Stimulated activated CD4-positive, alpha-beta T cell treated with anti-CD3 and anti-CD28 coated beads, Interleukin-1b, Interleukin-23, amount 100 ng/mL, for 48 hours (primary cell): ENCODE results near the gene MAP3K13.
A peak's percentile ranks its signal among the peaks of the same experiment; 100 is the strongest.

Experiments used
- DNase-seq: peaks from one replicate; pipeline ENCODE4 v3.0.0-alpha.2; 2020

MAP3K13 gene, protein sequence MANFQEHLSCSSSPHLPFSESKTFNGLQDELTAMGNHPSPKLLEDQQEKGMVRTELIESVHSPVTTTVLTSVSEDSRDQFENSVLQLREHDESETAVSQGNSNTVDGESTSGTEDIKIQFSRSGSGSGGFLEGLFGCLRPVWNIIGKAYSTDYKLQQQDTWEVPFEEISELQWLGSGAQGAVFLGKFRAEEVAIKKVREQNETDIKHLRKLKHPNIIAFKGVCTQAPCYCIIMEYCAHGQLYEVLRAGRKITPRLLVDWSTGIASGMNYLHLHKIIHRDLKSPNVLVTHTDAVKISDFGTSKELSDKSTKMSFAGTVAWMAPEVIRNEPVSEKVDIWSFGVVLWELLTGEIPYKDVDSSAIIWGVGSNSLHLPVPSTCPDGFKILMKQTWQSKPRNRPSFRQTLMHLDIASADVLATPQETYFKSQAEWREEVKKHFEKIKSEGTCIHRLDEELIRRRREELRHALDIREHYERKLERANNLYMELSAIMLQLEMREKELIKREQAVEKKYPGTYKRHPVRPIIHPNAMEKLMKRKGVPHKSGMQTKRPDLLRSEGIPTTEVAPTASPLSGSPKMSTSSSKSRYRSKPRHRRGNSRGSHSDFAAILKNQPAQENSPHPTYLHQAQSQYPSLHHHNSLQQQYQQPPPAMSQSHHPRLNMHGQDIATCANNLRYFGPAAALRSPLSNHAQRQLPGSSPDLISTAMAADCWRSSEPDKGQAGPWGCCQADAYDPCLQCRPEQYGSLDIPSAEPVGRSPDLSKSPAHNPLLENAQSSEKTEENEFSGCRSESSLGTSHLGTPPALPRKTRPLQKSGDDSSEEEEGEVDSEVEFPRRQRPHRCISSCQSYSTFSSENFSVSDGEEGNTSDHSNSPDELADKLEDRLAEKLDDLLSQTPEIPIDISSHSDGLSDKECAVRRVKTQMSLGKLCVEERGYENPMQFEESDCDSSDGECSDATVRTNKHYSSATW

DNA sequence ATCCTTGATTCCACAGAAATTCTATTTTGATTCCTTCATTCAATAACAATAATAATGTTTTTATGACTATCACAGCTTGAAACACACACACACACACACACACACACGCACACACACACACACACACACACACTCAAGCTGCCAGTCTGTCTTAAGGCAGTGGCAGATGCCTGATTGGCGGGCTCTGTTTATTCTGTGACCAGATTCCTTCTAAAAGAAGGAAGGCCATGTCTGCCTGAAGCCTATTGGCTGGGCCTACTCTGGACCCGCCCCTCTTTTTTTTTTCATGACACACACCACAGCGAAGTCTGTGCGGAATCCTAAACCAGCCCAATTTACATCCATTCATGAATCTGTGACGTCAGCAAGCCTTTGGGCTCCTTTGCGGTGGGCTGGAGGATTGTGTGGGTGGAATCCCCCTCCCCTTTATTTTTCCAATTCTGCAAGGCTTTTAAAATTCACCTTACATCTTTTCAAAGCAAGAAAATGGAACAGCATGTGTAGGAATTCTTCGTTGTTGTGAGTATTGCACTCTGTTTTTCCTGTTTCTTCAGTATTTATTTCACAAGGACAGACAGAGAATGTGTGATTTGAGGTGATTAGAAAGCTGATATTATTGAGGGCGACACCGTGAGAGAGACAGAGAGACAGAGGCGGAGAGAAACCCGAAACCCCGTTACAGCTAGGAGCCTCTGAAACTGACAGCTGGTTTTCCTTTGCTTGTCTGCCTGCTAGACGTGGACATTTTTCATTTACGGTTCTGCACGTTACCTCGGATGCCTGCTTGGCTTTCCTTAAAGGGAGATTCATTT is at the start of gene MAP3K13:
TSS of gene MAP3K13 (plus strand) at position 287 of the 812 bp plus-strand sequence. CDS start 65,446 bp downstream, outside the sequence.
- DNase-seq: peak; percentile 55

GRCh38 chr3:185313693-185314246 is 49.2 kb upstream of the MAP3K13 start:
- DNase-seq: no peak

DNA sequence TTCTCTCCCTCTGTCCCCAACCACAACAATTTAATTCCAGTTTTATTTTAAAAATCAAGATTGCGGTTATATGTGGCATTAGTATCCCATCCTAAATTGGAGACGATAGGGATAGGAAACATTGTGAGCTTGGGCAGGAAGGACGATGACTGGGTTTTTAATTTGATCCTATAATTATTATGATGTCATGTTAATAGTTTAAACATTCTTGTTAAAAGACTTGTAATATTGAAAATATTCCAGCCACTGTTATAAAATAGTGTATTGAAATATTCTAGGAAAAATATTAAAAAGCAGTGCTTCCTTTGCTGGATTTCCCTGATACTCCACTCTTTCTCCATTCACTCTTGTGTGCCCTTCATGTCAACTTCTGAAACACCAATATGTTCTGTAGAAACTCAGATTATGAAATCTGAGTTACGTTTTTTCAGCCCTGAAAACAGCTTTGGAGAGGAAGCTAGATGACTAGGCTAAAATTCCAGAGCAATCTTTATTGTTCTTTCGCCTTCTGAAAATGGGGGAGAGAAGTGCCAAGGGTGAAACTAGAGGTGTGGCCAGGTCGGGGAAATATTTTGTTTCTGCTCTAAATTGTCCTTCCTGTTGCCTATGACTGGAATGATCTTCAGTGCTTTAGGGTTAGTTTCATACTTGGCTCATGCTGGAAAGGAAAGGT is 46.1 kb upstream of the MAP3K13 start:
- no peak for DNase-seq

DNA sequence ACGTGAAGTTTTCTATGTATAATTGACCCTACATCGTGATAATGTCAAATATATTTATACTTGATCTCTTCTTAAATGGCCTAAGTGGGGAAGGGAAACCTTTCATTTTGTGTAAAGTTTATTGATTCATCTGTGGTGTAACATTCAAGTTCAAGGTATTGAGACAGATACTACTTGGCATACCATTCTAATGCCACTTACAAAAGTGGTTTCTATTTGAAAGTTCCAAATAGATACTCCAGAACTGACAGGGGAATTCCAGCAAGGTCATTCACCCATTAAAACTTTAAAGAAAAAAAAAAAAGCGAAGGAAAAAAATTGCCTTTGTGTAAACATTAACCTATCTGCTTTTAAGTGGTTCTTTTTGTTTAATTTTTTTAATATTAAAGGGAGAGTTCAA is 45.3 kb upstream of the MAP3K13 start:
- DNase-seq: no peak

DNA sequence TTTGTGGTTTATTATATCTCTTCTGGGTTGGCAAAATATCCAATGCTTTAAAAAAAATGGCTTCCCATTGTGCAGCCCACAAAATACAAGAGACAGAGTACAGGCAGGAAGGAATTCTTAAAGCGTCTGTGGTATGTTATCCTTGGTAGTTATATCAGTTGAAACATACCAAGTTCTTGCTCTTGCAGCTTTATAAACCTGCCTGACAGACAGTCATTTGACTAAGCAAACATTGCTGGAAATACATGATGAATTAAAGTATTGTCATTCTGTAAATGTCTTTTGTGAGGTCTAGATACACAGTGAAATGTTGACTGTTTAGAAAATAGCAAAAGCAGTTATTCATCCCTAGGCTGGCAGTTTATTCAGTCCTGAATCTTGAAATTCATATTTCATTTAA is 44.8 kb upstream of the MAP3K13 start:
- no peak for DNase-seq

GRCh38 chr3:185319801-185320200 is 43.1 kb upstream of the MAP3K13 start:
- no peak for DNase-seq

DNA sequence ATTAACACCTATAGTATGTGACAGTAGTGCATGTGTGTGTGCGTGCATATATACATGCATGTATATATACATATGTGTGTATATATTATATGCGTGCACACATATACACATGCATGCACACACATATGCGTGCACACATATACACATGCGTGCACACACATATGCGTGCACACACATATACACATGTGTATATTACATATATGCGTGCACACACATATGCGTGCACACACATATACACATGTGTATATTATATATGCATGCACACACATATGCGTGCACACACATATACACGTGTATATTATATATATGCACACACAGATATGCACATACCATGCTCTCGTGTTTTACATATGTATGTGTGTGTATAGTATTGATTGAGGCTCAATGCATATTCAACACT is 42.0 kb upstream of the MAP3K13 start:
- no peak for DNase-seq

- no peak for DNase-seq
These were observed 40.7 kb upstream of the MAP3K13 start for GRCh38 chr3:185322101-185322719.

GRCh38 chr3:185325946-185326791 is 36.8 kb upstream of the MAP3K13 start:
- DNase-seq: no peak

GRCh38 chr3:185327062-185327461 is 35.9 kb upstream of the MAP3K13 start:
- no peak for DNase-seq

- no peak for DNase-seq
These were observed 34.5 kb upstream of the MAP3K13 start for GRCh38 chr3:185328324-185329004.

DNA sequence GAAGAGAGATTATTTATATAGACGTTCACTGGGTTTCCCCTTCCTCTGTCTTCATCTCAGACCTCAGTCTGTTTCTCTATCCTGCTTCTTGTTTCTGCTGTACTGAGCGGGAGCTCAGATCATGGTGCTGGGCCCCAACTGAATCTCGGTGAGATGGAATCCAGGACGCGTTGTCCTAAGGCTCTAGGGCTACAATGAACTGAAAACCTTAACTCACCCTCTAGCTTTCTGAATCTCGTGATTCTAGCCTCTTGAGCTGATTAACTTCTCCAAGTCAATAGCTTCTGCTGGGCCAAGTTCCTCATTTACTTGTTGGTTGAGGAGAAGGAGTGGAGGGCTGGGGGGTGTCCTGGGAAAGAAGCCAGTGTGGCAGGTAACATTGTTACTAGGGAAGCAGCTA is 32.7 kb upstream of the MAP3K13 start:
- no peak for DNase-seq

GRCh38 chr3:185330644-185331043 is 32.3 kb upstream of the MAP3K13 start:
- no peak for DNase-seq

DNA sequence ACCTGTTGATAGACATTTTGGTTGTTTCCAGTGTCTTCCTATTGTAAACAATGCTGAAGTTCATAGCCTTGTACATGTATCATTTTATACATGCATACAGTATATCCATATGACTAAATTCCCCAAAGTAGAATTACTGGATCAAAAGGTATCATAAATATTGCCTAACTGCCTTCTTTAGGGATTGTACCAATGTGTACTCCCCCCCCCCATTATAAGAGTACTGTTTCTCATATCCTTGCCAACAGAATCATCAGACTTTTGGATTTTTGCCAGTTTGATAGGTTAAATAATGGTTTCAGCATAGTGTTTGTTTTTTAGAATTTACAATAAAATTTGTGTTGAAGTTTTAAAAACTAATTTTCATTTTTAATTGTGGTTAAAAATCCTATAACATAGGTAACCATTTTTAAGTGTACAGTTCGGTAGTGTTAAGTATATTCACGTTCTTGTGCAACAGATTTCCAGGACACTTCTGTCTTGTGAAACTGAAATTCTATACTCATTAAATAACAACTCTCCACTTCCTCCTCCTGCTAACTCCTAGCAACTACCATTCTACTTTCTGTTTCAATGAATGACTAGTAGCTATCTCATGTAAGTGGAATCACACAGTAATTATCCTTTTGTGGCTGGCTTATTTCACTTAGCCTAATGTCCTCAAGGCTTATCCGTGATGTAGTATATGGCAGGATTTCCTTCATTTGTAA is 30.8 kb upstream of the MAP3K13 start:
- no peak for DNase-seq

GRCh38 chr3:185335799-185336198 is 27.1 kb upstream of the MAP3K13 start:
- no peak for DNase-seq

DNA sequence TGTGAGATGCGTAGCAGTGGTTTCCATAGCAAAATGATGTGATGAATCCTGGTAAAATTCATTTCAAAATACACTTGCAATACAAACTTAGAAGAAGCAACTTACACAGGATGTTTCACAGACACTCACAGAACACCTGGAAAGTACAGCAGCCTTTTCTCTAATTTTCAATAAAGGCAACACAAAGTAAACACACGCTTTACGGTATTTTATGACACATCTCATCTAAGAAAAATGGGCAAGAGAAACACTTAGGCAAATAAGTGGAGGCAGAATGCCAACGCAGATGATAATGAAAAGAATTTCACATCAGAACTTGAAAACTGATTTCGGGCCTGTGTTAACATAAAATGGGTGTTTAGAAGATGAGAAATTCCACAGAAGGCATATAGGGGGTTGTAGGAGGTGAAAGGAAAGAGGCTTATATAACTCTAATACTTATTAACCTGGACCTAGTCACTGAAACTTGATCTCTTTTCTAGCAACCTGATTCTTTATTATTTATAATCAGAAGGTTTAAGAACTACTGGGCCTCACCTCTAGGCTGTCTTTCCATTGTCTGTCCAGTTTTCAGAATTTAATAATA is 25.6 kb upstream of the MAP3K13 start:
- no peak for DNase-seq

- DNase-seq: no peak
These were observed 23.0 kb upstream of the MAP3K13 start for GRCh38 chr3:185339945-185340344.

DNA sequence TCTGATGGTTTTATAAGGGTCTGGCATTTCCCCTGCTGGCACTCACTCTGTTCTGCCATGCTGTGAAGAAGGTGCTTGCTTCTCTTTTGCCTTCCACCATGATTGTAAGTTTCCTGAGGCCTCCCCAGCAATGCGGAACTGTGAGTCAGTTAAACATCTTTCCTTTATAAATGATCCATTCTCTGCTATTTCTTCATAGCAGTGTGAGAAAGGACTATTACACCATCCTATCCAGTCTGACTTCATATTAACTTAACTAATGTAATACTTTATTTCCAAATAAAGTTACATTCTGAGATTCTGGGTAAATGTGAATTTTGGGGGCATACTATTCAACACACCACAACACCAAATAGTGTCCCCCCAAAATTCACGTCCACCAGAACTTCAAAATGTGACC is 22.2 kb upstream of the MAP3K13 start:
- DNase-seq: no peak
